SU-DHL-6 (cell line): ENCODE results near the gene ARHGAP26.

ENCODE experiments used
- EZH2phosphoT487 ChIP-seq: fragments of 200-600 bp; sonication (generic), shearing (Covaris generic); conservative IDR thresholded peaks from 2 replicates; pipeline ENCODE4 v1.6.1; 2018; ENCODE audit warnings: mild to moderate bottlenecking, antibody characterized with exemption, low read length, moderate library complexity, mixed read lengths
- TF ChIP-seq, protein P1 (sequence below): fragments of 200-600 bp; sonication (generic); IDR thresholded peaks from one replicate; pipeline ENCODE4 v1.5.1; 2017; ENCODE audit warnings: antibody characterized with exemption, mild to moderate bottlenecking, low read length, moderate library complexity; ENCODE audit not compliant: insufficient read depth, poor library complexity, severe bottlenecking

DNA sequence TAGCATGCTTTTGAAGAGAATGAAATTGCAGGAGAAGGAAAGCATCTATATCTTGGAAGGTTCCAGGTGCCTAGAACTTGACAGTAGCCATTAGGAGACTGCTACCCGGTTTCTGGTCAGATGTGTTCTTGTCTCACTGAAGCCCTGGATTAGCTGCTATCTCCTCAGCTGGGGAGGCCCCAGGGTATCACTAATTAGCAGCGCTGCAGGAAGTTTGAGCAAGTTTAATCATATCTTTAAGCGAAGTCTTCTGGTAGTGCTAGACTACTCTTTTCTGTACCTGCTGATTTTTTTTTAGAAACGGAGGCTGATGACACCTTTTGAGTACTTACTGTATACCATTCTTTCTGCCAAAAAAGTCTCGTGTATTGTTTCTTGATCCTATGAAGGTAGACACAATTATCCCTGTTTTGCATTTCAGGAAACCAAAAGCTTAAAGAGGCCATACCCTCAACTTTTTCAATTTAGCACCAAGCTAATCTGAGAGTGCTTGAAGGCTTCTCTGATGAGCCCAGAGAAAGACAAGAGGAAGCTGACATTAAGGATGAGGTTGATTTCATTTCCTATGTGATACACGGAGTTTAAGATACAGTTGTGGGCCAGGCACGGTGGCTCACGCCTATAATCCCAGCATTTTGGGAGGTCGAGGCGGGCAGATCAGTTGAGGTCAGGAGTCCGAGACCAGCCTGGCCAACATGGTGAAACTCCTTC lies 201.3 kb downstream of the ARHGAP26 start:
- TF ChIP-seq, protein P1, sequence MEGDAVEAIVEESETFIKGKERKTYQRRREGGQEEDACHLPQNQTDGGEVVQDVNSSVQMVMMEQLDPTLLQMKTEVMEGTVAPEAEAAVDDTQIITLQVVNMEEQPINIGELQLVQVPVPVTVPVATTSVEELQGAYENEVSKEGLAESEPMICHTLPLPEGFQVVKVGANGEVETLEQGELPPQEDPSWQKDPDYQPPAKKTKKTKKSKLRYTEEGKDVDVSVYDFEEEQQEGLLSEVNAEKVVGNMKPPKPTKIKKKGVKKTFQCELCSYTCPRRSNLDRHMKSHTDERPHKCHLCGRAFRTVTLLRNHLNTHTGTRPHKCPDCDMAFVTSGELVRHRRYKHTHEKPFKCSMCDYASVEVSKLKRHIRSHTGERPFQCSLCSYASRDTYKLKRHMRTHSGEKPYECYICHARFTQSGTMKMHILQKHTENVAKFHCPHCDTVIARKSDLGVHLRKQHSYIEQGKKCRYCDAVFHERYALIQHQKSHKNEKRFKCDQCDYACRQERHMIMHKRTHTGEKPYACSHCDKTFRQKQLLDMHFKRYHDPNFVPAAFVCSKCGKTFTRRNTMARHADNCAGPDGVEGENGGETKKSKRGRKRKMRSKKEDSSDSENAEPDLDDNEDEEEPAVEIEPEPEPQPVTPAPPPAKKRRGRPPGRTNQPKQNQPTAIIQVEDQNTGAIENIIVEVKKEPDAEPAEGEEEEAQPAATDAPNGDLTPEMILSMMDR = no peak
- no peak for TF ChIP-seq EZH2phosphoT487
